Mammary epithelial cell (primary cell): ENCODE measurements around the gene PTPRO.

ENCODE experiments used
- EZH2 ChIP-seq: IDR thresholded peaks from 2 replicates; pipeline ENCODE4 v1.6.1; 2012; ENCODE audit warnings: low read length, inconsistent platforms, borderline replicate concordance
- TF ChIP-seq, protein P1 (sequence below), 2 donors: IDR thresholded peaks in 1 of 2; conservative IDR thresholded peaks in 1 of 2; 2 replicates each; pipeline ENCODE4 v1.5.1; 2011 to 2012; ENCODE audit warnings: inconsistent platforms in 2 of 2, low read length in 2 of 2, mild to moderate bottlenecking in 2 of 2, control low read depth in 1 of 2, low read depth in 1 of 2; ENCODE audit not compliant: insufficient read depth in 1 of 2; ENCODE audit errors: extremely low read depth in 1 of 2

DNA sequence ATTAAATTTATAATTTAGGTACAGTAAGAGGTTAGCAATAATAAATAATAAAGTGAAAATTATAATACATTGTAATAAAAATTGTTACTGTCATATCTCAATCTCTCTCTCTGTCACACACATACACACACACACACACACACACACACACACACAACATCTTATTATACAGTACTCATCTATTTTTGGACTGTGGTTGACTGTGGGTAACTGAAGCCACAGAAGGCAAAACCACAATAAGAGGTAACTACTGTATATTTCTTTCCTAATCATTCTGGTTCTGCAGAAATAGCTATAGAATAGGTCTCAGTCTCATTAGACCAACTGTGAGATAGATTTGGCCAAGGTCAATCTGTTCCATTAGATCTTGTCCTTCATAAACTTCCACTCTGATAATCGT is 33.1 kb upstream of the PTPRO start:
- TF ChIP-seq, protein P1, sequence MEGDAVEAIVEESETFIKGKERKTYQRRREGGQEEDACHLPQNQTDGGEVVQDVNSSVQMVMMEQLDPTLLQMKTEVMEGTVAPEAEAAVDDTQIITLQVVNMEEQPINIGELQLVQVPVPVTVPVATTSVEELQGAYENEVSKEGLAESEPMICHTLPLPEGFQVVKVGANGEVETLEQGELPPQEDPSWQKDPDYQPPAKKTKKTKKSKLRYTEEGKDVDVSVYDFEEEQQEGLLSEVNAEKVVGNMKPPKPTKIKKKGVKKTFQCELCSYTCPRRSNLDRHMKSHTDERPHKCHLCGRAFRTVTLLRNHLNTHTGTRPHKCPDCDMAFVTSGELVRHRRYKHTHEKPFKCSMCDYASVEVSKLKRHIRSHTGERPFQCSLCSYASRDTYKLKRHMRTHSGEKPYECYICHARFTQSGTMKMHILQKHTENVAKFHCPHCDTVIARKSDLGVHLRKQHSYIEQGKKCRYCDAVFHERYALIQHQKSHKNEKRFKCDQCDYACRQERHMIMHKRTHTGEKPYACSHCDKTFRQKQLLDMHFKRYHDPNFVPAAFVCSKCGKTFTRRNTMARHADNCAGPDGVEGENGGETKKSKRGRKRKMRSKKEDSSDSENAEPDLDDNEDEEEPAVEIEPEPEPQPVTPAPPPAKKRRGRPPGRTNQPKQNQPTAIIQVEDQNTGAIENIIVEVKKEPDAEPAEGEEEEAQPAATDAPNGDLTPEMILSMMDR (conservative IDR thresholded peaks at IDR 0.05 in 1 of 2, IDR thresholded peaks at IDR 0.05 in 1 of 2; ENCODE audit: extremely low read depth in 1 of 2, insufficient read depth in 1 of 2, low read depth in 1 of 2, low read length in 2 of 2): no peak
- no peak for TF ChIP-seq EZH2
